ENCODE measurements around the gene VWF.

- TF ChIP-seq CTCF (IDR thresholded peaks at IDR 0.05 in 2 of 3, conservative IDR thresholded peaks at IDR 0.05 in 1 of 3; ENCODE audit: control insufficient read depth in 2 of 3, extremely low read depth in 1 of 3, insufficient read depth in 1 of 3, low read depth in 3 of 3, low read length in 3 of 3), result no peak
- TF ChIP-seq ESRRA (IDR thresholded peaks at IDR 0.05; ENCODE audit: low read length), result no peak
- TF ChIP-seq MEF2B (IDR thresholded peaks at IDR 0.05; ENCODE audit: partially characterized antibody, poor library complexity, severe bottlenecking), result no peak
- TF ChIP-seq CBX3 (IDR thresholded peaks at IDR 0.05; ENCODE audit: borderline replicate concordance, low read depth), result no peak
- TF ChIP-seq SMC3 (IDR thresholded peaks at IDR 0.05; ENCODE audit: borderline replicate concordance, low read length), result no peak
- TF ChIP-seq RAD21 (IDR thresholded peaks at IDR 0.05; ENCODE audit: insufficient read depth, low read depth, low read length), result no peak
- TF ChIP-seq YY1 (IDR thresholded peaks at IDR 0.05; ENCODE audit: low read depth, low read length), result no peak
- no peak for TF ChIP-seq POLR2AphosphoS5 (IDR thresholded peaks at IDR 0.05; ENCODE audit: low read length)
- no peak for TF ChIP-seq SUPT20H (IDR thresholded peaks at IDR 0.05; ENCODE audit: borderline replicate concordance, control insufficient read depth, low read depth, low read length)
- TF ChIP-seq NBN (IDR thresholded peaks at IDR 0.05), result no peak
Measured at GRCh38 chr12:5899675-5900074, 224.8 kb downstream of the VWF start.
